IMR-90 (cell line): ENCODE data around the gene ARSA. TPM values are rescaled to one million over a fixed set of nuclear protein-coding genes. Genes with fewer than 3 reads are reported as not detected.

ENCODE experiments used
- ATAC-seq: fragments of 200-7000 bp; cut with Tn5 transposase; 2 replicates; pipeline ENCODE4 v1.9.1; 2020; ENCODE audit warnings: low read depth, mild to moderate bottlenecking, moderate library complexity
- BruUV-seq: library from RNA; stranded (reverse); fragments of 400-500 nt; replicated peaks from 2 replicates; lab custom pipeline; 2021; lab: Mats Ljungman, UMichigan
- CTCF ChIA-PET: fragments of 300-600 bp; formaldehyde crosslinking; extraction: SDS; loops from one replicate; lab custom pipeline; 2021; ENCODE audit warnings: antibody characterized with exemption; lab: Yijun Ruan, JAX
- POLR2A ChIA-PET: fragments of 300-600 bp; sonication (Branson Sonifier 250); formaldehyde crosslinking; loops from one replicate; lab custom pipeline; 2022; ENCODE audit warnings: antibody characterized with exemption; ENCODE audit not compliant: unreplicated experiment; lab: Charles Lee
- DNase-seq: peaks from one replicate; pipeline ENCODE4 v3.0.0; 2013
- H2AFZ ChIP-seq: replicated peaks from 2 replicates; pipeline ENCODE3; 2013; ENCODE audit warnings: low read length, mild to moderate bottlenecking; ENCODE audit not compliant: poor library complexity
- H2AK5ac ChIP-seq: 2 replicates; pipeline ENCODE4 v1.6.1; 2013; ENCODE audit warnings: low read depth, low read length, inconsistent platforms
- H2AK9ac ChIP-seq: replicated peaks from 2 replicates; pipeline ENCODE3; 2013; ENCODE audit warnings: mild to moderate bottlenecking, low read depth, low read length, moderate library complexity; ENCODE audit not compliant: poor library complexity
- H2BK120ac ChIP-seq: 2 replicates; pipeline ENCODE4 v1.6.1; 2013; ENCODE audit warnings: low read depth, low read length, inconsistent platforms
- H2BK15ac ChIP-seq: 3 replicates; pipeline ENCODE4 v1.6.1; 2013; ENCODE audit warnings: low read depth, low read length, inconsistent platforms
- H2BK20ac ChIP-seq: 2 replicates; pipeline ENCODE4 v1.6.1; 2013; ENCODE audit warnings: low read depth, mild to moderate bottlenecking, inconsistent platforms, low read length, moderate library complexity
- H2BK5ac ChIP-seq: 2 replicates; pipeline ENCODE4 v1.6.1; 2013; ENCODE audit warnings: mild to moderate bottlenecking, low read depth, low read length, inconsistent platforms; ENCODE audit not compliant: poor library complexity, severe bottlenecking
- H3K14ac ChIP-seq: replicated peaks from 2 replicates; pipeline ENCODE4 v1.6.1; 2013; ENCODE audit warnings: low read depth, low read length, inconsistent platforms
- H3K18ac ChIP-seq: 2 replicates; pipeline ENCODE4 v1.6.1; 2013; ENCODE audit warnings: low read depth, low read length, control low read depth
- H3K23ac ChIP-seq: 2 replicates; pipeline ENCODE4 v1.6.1; 2013; ENCODE audit warnings: low read depth, low read length, inconsistent platforms
- H3K27ac ChIP-seq: 2 replicates; pipeline ENCODE4 v1.5.1; 2013; ENCODE audit warnings: mild to moderate bottlenecking, control low read depth, low read length; ENCODE audit not compliant: insufficient read depth
- H3K27me3 ChIP-seq: 2 replicates; pipeline ENCODE4 v1.6.1; 2013; ENCODE audit warnings: low read length; ENCODE audit not compliant: control insufficient read depth, insufficient read depth
- H3K36me3 ChIP-seq: 2 replicates; pipeline ENCODE4 v1.6.1; 2013; ENCODE audit warnings: low read length, mixed read lengths; ENCODE audit not compliant: control insufficient read depth, insufficient read depth
- H3K4ac ChIP-seq: 2 replicates; pipeline ENCODE4 v1.6.1; 2013; ENCODE audit warnings: low read depth, low read length, inconsistent platforms
- H3K4me1 ChIP-seq: 2 replicates; pipeline ENCODE4 v1.6.1; 2013; ENCODE audit warnings: low read length, mixed read lengths; ENCODE audit not compliant: control insufficient read depth, insufficient read depth
- H3K4me2 ChIP-seq: 2 replicates; pipeline ENCODE4 v1.6.1; 2013; ENCODE audit warnings: low read depth, mild to moderate bottlenecking, control low read depth, low read length, moderate library complexity
- H3K4me3 ChIP-seq: 2 replicates; pipeline ENCODE4 v1.5.1; 2013; ENCODE audit warnings: low read depth, mild to moderate bottlenecking, control low read depth, low read length, moderate library complexity; ENCODE audit not compliant: insufficient read depth
- H3K56ac ChIP-seq: 2 replicates; pipeline ENCODE4 v1.6.1; 2013; ENCODE audit warnings: low read length, inconsistent platforms; ENCODE audit not compliant: insufficient read depth; ENCODE audit errors: extremely low read depth
- H3K79me1 ChIP-seq, 2 experiments: 2 replicates each; pipeline ENCODE4 v1.6.1; 2013; ENCODE audit warnings: low read length in 2 of 2, inconsistent platforms in 1 of 2, low read depth in 1 of 2
- H3K9ac ChIP-seq: 2 replicates; pipeline ENCODE4 v1.6.1; 2013; ENCODE audit warnings: low read depth, low read length, control low read depth
- H3K9me1 ChIP-seq: 2 replicates; pipeline ENCODE4 v1.6.1; 2013; ENCODE audit warnings: low read length, inconsistent platforms; ENCODE audit not compliant: insufficient read depth
- H3K9me3 ChIP-seq: 2 replicates; pipeline ENCODE4 v1.6.1; 2013; ENCODE audit warnings: low read length; ENCODE audit not compliant: control insufficient read depth, insufficient read depth
- H4K20me1 ChIP-seq: 2 replicates; pipeline ENCODE4 v1.6.1; 2013; ENCODE audit warnings: low read length, inconsistent platforms; ENCODE audit not compliant: insufficient read depth
- H4K5ac ChIP-seq: 2 replicates; pipeline ENCODE4 v1.6.1; 2013; ENCODE audit warnings: mild to moderate bottlenecking, low read depth, low read length, control low read depth
- H4K8ac ChIP-seq, 2 experiments: 2 replicates each; pipeline ENCODE4 v1.6.1; 2013; ENCODE audit warnings: low read depth in 2 of 2, low read length in 2 of 2, control low read depth in 1 of 2, inconsistent platforms in 1 of 2
- H4K91ac ChIP-seq: 2 replicates; pipeline ENCODE4 v1.6.1; 2013; ENCODE audit warnings: low read depth, low read length, inconsistent platforms; ENCODE audit not compliant: insufficient read depth
- BHLHE40 ChIP-seq: fragments of 150-350 bp; IDR thresholded peaks from 2 replicates; pipeline ENCODE4 v1.6.1; 2016; ENCODE audit warnings: mild to moderate bottlenecking, low read depth, low read length
- CEBPB ChIP-seq: IDR thresholded peaks from 2 replicates; pipeline ENCODE4 v1.6.1; 2012; ENCODE audit warnings: low read depth, low read length, improper control_type of control experiment
- CHD1 ChIP-seq: IDR thresholded peaks from 2 replicates; pipeline ENCODE4 v1.6.1; 2012; ENCODE audit warnings: low read depth, low read length, improper control_type of control experiment
- CTCF ChIP-seq: conservative IDR thresholded peaks from 2 replicates; pipeline ENCODE4 v1.5.1; 2012; ENCODE audit warnings: mild to moderate bottlenecking, low read depth, low read length, improper control_type of control experiment
- MAFK ChIP-seq: IDR thresholded peaks from 2 replicates; pipeline ENCODE4 v1.6.1; 2012; ENCODE audit warnings: low read depth, low read length, improper control_type of control experiment
- MAZ ChIP-seq: IDR thresholded peaks from 2 replicates; pipeline ENCODE4 v1.6.1; 2012; ENCODE audit warnings: low read depth, mild to moderate bottlenecking, low read length, improper control_type of control experiment, moderate library complexity, borderline replicate concordance
- MXI1 ChIP-seq: IDR thresholded peaks from 2 replicates; pipeline ENCODE4 v1.6.1; 2012; ENCODE audit warnings: low read depth, mild to moderate bottlenecking, low read length, moderate library complexity, borderline replicate concordance
- POLR2A ChIP-seq: IDR thresholded peaks from 2 replicates; pipeline ENCODE4 v1.6.1; 2012; ENCODE audit warnings: mild to moderate bottlenecking, low read depth, low read length
- RAD21 ChIP-seq: IDR thresholded peaks from 2 replicates; pipeline ENCODE4 v1.6.1; 2012; ENCODE audit warnings: low read length, improper control_type of control experiment
- RFX5 ChIP-seq: IDR thresholded peaks from 2 replicates; pipeline ENCODE4 v1.8.0; 2012; ENCODE audit warnings: low read depth, mild to moderate bottlenecking, low read length, moderate library complexity
- SMC3 ChIP-seq: fragments of 150-350 bp; IDR thresholded peaks from 2 replicates; pipeline ENCODE4 v1.6.1; 2016; ENCODE audit warnings: low read depth, mild to moderate bottlenecking, antibody characterized with exemption, low read length, moderate library complexity
- WGBS, 2 experiments: methylation state at CpG; one replicate each; pipeline versions ENCODE4 v1.1.5 to v1.1.7; 2013; ENCODE audit warnings: missing lambda C conversion rate in 2 of 2; ENCODE audit not compliant: insufficient read length in 1 of 2; ENCODE audit errors: extremely low coverage in 2 of 2; 5-methylcytosine and 5-hydroxymethylcytosine counted together
- dilution Hi-C: fragments of 300-500 bp; cut with HindIII; formaldehyde crosslinking; loops from one replicate; pipeline ENCODE4 v1.14.3; 2018; ENCODE audit warnings: low sequenced_read_pairs; ENCODE audit not compliant: unreplicated experiment
- in situ Hi-C: fragments of 300-500 bp; cut with MboI; formaldehyde crosslinking; loops from 3 replicates; pipeline ENCODE4 v1.14.3; 2019; ENCODE audit warnings: low sequenced_read_pairs, inconsistent platforms, mixed read lengths
- intact Hi-C: fragments of 100-400 bp; cut with micrococcal nuclease; formaldehyde crosslinking; loops from 2 replicates; pipeline ENCODE4 v1.10.0; 2022
- polyA plus RNA-seq, 3 experiments: library from polyadenylated mRNA; depleted of rRNA; stranded (reverse); fragments of >200 nt; gene quantifications; 2 replicates each; pipeline ENCODE4 v1.2.3, GENCODE V29; 2012; ENCODE audit warnings: low replicate concordance in 1 of 3
- total RNA-seq: library from RNA; depleted of rRNA; stranded (reverse); fragments of >200 nt; gene quantifications from 2 replicates; pipeline ENCODE4 v1.2.3, GENCODE V29; 2012
- TF ChIP-seq, protein P1 (sequence below): fragments of 150-350 bp; IDR thresholded peaks from 2 replicates; pipeline ENCODE4 v1.6.1; 2017; ENCODE audit warnings: mild to moderate bottlenecking, antibody characterized with exemption, low read length, low read depth
- TF ChIP-seq, protein P2 (sequence below): fragments of 150-350 bp; IDR thresholded peaks from 2 replicates; pipeline ENCODE4 v1.6.1; 2016; ENCODE audit warnings: low read depth, mild to moderate bottlenecking, low read length, moderate library complexity, borderline replicate concordance

The ARSA gene
- total and polyA plus RNA-seq, 2 of the 4 experiments (the other 2 are of a cell fraction) = 3.4 to 24.2 TPM

DNA sequence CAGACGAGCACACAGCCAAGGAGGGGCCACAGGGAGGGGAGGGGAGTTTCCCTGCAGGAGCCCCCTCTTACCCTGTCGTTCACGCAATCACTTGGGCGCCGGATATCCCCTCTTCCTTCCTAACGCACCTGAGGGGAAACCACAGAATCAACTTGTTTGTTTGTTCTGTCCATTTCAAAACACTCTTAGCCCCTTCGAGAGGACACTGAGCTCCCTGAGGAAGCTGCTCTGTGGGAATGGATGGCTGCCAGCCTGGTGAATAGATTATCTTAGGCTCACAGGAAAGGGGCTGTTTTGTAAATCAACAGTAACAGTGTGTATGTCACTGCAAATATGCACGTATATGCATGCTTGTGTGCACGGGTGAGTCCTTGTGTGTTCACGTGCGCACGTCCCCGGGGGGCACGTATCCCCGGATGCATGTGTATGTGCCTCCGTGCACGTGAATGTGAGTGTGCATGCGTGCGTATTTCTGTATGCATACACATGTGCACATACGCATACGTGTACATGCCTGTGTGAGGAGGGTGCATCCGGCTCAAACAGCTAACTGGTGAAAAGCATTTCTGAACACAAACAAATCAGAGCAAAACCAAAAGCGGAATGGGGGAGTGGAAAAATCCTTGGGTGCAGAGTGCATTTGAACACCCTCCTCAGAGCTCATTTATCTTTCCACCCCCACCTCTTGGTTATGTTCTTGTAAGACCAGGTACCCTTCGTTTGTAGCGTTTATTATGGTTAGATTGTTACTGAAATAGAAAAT, 7.2 kb downstream of the ARSA start:
- H2BK20ac ChIP-seq = no peak overlapping the region

More for the DNA sequence above, 7.2 kb downstream of the ARSA start:
- DNase-seq (no peak), ATAC-seq (peak; percentile 92)
- H2AFZ ChIP-seq = peak overlapping the region; percentile 82
- in situ Hi-C loops (no loop called here), dilution Hi-C loops (no loop called here), intact Hi-C loops (loop anchor here (5.0 kb wide), 2 partner anchors 43 to 72 kb away; partner anchors contain the start of gene CPT1B)
- TF ChIP-seq, protein P1, sequence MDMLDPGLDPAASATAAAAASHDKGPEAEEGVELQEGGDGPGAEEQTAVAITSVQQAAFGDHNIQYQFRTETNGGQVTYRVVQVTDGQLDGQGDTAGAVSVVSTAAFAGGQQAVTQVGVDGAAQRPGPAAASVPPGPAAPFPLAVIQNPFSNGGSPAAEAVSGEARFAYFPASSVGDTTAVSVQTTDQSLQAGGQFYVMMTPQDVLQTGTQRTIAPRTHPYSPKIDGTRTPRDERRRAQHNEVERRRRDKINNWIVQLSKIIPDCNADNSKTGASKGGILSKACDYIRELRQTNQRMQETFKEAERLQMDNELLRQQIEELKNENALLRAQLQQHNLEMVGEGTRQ = no peak
- TF ChIP-seq MAFK = no peak
- TF ChIP-seq RAD21 = no peak
- TF ChIP-seq BHLHE40 = no peak
- TF ChIP-seq SMC3 = no peak
- TF ChIP-seq POLR2A = no peak
- TF ChIP-seq CEBPB = no peak
- no peak for TF ChIP-seq MXI1
- TF ChIP-seq CTCF = no peak
- no peak; the same call in none of the 2 replicates for TF ChIP-seq MAZ
- TF ChIP-seq, protein P2, sequence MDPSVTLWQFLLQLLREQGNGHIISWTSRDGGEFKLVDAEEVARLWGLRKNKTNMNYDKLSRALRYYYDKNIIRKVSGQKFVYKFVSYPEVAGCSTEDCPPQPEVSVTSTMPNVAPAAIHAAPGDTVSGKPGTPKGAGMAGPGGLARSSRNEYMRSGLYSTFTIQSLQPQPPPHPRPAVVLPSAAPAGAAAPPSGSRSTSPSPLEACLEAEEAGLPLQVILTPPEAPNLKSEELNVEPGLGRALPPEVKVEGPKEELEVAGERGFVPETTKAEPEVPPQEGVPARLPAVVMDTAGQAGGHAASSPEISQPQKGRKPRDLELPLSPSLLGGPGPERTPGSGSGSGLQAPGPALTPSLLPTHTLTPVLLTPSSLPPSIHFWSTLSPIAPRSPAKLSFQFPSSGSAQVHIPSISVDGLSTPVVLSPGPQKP = no peak
- no peak for TF ChIP-seq RFX5
- no peak for TF ChIP-seq CHD1
- H3K14ac ChIP-seq = no peak overlapping the region
- no peak overlapping the region for H3K4ac ChIP-seq
- no peak overlapping the region for H3K4me3 ChIP-seq
- no peaks in the 10 kb centered on the region for H3K9me3 ChIP-seq
- H2BK120ac ChIP-seq = no peak overlapping the region
- no peak overlapping the region for H2BK15ac ChIP-seq
- H3K23ac ChIP-seq = no peak overlapping the region
- ChIA-PET POLR2A (no interaction called here), CTCF (interaction anchor here (0.6 to 0.7 kb wide), 4 partner anchors 18 to 376 kb away, joined by 3 to 4 read pairs (median 3); partner anchors contain the start of gene TUBGCP6)
- no peak overlapping the region for H2BK5ac ChIP-seq
- H3K4me2 ChIP-seq = peak overlapping the region; percentile 75
- 0 out of 2 replicates have a peak, but pooled peaks cover under 1% of the 10 kb centered on the region for H3K9me1 ChIP-seq
- H4K5ac ChIP-seq = no peak overlapping the region
- no peak overlapping the region for H3K18ac ChIP-seq
- no peak overlapping the region for H4K8ac ChIP-seq
- H3K56ac ChIP-seq = no peak overlapping the region
- H3K27ac ChIP-seq = no peak overlapping the region
- no peaks in the 10 kb centered on the region for H3K79me1 ChIP-seq
- H3K36me3 ChIP-seq = peaks cover 2% of the 10 kb centered on the region; the same call in 1 of the 2 replicates
- H3K27me3 ChIP-seq = peaks cover 2% of the 10 kb centered on the region
- no peak overlapping the region for H2AK5ac ChIP-seq
- H4K91ac ChIP-seq = no peak overlapping the region
- H4K20me1 ChIP-seq = peaks cover 5% of the 10 kb centered on the region
- H2AK9ac ChIP-seq = peak overlapping the region; percentile 82
- WGBS, 2 experiments = 61% methylated on average over 12 of the region's 25 CpGs; no CpG with 5 or more reads in 1 of the 2 experiments
- BruUV-seq = no TSS peak
- peaks cover 7% of the 10 kb centered on the region; the same call in 1 of the 2 replicates for H3K4me1 ChIP-seq
- no peak overlapping the region for H3K9ac ChIP-seq
